SK-MEL-5 (cell line): ENCODE data around the gene TPPP. TPM values are rescaled to one million over a fixed set of nuclear protein-coding genes. Genes with fewer than 3 reads are reported as not detected.
"Not testable (repeated sequence)": the region's sequence is repeated elsewhere in the genome, so short reads cannot be mapped to it uniquely, and the experiment has no call there.

Source experiments
- DNase-seq: peaks from one replicate; pipeline ENCODE4 v3.0.0-alpha.2; 2016; ENCODE audit warnings: low read depth, low spot score
- in situ Hi-C: cut with HindIII; loops from 2 replicates; pipeline ENCODE4 v1.10.0; 2016; ENCODE audit warnings: low sequenced_read_pairs, high pct_unique_total_duplicates, low pct_unique_long_range_greater_than_20kb
- total RNA-seq: library from RNA; depleted of rRNA; stranded (reverse); fragments of >200 nt; shearing (Covaris generic); gene quantifications from 2 replicates; pipeline ENCODE4 v1.2.3, GENCODE V29; 2014

The TPPP gene
- total RNA-seq, 1 experiment from 2014 or later, result 5.1 TPM

GRCh38 chr5:642481-642880 lies 50.7 kb downstream of the TPPP start:
- no peak for DNase-seq
- in situ Hi-C loops, result no loop called here

GRCh38 chr5:641331-641765 lies 51.8 kb downstream of the TPPP start:
- no peak for DNase-seq
- in situ Hi-C loops, result no loop called here

- in situ Hi-C loops, result no loop called here
- DNase-seq, result no peak
These were observed 52.5 kb downstream of the TPPP start for GRCh38 chr5:640461-641330.

DNA sequence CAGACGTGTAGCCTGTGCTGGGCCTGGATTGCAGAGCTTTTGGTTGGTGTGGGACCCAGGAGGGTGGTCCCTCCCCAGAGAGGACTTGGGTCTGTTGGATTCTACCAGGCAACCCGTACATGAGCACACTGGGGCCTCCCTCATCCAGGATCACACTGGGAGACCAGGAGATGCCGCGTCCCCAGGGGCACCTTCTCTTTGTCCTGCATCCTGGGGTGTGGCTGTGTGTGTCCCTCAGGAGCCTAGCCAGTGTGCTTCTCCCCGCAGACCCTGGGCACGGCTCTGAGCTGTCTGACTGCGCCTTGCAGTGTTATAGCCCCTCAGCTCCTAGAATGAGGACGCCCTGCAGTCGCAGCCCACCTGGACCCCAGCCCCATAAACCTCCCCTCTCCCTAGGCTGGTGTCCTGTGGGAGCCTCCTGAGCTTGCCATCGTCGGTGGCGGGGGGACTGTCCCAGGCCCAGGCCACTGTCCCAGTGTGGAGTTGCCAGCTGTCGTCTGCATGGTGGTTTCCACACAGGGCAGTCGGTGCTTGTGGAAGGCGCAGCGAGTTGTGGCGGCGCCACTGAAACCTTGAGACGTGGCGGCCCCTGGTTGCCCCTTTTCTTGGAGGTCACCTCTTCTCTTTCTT lies 53.5 kb downstream of the TPPP start:
- DNase-seq, result no peak
- in situ Hi-C loops, result no loop called here

- in situ Hi-C loops, result no loop called here
- DNase-seq, result no peak
These were observed 54.0 kb downstream of the TPPP start for GRCh38 chr5:639253-639530.

DNA sequence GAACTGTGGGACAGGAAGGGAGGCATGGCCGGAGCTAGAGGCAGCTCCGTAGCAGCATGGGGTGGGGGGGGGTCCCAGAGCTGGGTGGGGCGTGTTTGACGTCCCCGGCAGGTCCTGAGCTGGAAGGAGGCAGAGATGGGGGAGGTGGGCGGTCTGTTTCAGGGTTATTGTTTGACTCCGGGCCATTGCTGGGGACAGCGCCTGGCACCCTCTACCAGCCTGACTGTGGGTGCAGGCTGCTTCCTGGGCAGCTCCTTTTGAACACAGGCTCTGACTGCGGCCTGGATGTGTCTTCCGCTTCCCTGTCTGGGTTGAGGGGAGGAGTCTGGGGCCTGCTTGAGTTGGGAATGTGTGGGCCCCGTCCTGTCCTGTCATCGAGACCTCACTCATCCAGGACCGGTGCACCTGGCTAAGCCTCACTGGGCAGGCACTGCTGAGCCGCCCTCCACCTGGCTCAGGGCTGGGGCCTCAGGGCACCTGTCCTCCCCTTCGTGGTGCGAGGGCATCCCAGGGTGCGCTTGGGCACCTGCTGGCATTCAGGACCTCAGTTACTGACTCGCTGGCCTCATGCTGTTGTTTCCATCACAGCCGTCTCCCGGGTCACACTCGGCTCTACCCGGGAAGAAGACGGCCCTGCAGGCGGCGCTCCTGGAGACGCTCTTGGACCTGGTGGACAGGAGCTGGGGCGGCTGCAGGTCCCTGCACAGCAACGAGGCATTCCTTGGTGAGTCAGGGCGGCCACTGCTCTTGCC lies 54.5 kb downstream of the TPPP start:
- no peak for DNase-seq
- in situ Hi-C loops, result no loop called here

- in situ Hi-C loops, result no loop called here
These were observed 55.3 kb downstream of the TPPP start for GRCh38 chr5:637581-638450.

GRCh38 chr5:636951-637350 lies 56.2 kb downstream of the TPPP start:
- DNase-seq, result no peak
- in situ Hi-C loops, result no loop called here

More at GRCh38 chr5:637581-638450, 55.3 kb downstream of the TPPP start:
- DNase-seq, result no peak

- no peak for DNase-seq
- in situ Hi-C loops, result no loop called here
These were observed 57.7 kb downstream of the TPPP start for GRCh38 chr5:635306-636055.

DNA sequence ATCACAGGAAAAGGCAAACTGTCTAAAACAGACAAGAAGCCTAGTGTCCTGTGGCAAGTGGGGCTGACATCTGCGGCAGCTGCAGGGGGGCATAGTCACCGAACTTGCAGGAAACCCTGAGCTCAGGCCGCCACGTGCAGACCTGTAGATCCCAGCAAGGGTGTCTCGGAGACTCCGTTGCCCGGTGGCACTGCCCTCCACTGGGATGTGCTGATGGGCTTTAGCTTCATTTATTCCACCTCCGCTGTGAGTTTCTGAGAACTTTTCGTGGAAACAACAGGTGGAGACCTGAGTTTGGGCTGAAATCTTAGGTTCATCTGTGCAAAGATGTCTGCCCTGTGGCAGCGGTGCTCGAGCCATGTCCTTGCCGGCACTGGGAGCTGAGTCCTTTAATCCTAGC lies 59.0 kb downstream of the TPPP start:
- in situ Hi-C loops, result no loop called here
- DNase-seq, result no peak

- DNase-seq, result no peak
- in situ Hi-C loops, result no loop called here
These were observed 59.6 kb downstream of the TPPP start for GRCh38 chr5:633501-633955.

- DNase-seq, in situ Hi-C loops: not testable (repeated sequence)
These were observed 64.6 kb downstream of the TPPP start for GRCh38 chr5:628351-629205.

GRCh38 chr5:627840-628239 lies 65.3 kb downstream of the TPPP start:
- in situ Hi-C loops, result no loop called here
- DNase-seq, result no peak

- DNase-seq, result peak; percentile 28
- in situ Hi-C loops, result no loop called here
These were observed 66.3 kb downstream of the TPPP start for GRCh38 chr5:626850-627249.

GRCh38 chr5:625516-625915 lies 67.6 kb downstream of the TPPP start:
- no peak for DNase-seq
- in situ Hi-C loops, result no loop called here

GRCh38 chr5:624951-625230 lies 68.3 kb downstream of the TPPP start:
- in situ Hi-C loops, result no loop called here
- no peak for DNase-seq
